GM21528 (cell line): ENCODE measurements around the gene S1PR5.

Experiments
- ATAC-seq: cut with Tn5 transposase; IDR thresholded peaks from one replicate; pipeline ENCODE4 v1.9.1; 2021; ENCODE audit warnings: mild to moderate bottlenecking, moderate library complexity; ENCODE audit not compliant: unreplicated experiment, low FRiP score

S1PR5 gene

DNA sequence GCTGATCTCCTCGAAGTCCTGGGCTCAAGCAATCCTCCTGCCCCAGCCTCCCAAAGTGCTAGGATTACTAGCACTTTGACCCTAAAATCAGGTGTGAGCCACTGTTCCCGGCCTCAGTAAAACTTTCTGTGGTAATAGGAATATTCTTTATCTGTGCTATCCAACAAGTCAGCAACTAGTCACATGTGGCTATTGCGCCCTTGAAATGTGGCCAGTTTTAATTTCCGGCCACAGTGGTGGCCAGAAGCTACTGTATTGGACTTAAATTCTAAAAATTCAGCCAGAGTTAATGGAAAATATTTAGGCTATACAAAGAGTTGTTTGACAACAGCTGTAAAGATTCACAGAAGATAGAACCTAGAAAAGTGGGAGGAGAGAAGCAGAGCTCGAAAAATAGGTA lies 44.1 kb downstream of the S1PR5 start:
- ATAC-seq: no peak

DNA sequence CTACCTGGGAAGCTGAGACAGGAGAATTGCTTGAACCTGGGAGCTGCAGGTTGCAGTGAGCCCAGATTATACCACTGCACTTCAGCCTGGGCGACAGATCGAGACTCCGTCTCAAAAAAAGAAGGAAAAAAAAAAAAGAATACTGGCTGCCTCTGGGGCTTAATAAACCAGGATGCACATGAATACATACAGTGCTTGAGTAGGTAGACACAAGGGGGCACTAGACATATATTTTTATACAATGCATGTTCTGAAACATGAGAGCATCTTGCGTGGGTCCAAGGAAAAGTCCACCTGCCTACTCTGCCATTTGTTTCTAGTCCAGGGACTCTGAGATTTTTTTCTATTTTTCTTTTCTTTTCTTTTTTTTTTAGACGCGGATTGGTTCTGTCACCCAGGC lies 45.3 kb downstream of the S1PR5 start:
- ATAC-seq: no peak

DNA sequence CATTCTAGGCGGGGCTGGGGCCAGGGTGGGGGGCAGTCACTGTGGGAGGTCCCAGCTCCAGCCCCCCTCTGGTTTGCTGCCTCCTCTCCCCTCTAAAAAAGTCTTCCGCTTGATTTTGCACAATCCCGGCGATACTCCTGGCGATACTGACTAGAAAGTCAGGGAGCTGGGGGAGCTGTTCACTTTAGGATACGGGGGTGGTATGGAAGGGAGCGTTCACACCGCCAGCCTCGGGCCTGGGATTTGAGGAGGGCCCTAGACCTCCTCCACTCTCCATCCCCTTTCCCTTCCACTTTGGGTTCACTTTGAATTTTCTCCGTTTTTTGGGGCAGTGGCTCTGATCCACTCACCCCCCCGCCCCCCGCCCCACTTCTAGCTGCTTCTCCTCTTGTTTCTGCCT lies 49.1 kb downstream of the S1PR5 start:
- ATAC-seq: no peak

DNA sequence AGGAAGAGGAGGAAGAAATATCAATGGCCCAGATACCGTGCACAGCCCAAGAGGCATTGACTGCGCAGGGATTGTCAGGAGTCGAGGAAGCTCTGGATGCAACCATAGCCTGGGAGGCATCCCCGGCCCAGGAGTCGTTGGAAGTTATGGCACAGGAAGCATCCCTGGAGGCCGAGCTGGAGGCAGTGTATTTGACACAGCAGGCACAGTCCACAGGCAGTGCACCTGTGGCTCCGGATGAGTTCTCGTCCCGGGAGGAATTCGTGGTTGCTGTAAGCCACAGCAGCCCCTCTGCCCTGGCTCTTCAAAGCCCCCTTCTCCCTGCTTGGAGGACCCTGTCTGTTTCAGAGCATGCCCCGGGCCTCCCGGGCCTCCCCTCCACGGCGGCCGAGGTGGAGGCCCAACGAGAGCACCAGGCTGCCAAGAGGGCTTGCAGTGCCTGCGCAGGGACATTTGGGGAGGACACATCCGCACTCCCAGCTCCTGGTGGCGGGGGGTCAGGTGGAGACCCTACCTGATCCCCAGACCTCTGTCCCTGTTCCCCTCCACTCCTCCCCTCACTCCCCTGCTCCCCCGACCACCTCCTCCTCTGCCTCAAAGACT lies 50.0 kb downstream of the S1PR5 start:
- no peak for ATAC-seq

DNA sequence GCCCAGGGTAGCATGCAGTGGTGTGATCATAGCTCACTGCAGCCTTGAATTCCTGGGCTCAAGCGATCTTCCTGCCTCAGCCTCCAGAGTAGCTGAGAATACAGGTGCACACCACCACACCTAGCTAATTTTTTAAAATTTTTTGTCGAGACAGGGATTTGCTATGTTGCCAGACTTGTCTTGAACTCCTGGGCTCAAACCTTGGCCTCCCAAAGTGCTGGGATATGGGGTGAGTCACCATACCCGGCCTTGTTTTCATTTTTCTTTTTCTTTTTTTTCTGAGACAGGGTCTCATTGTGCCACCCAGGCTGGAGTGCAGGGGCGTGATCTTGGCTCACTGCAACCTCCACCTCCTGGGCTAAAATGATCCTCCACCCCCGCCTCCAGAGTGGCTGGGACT lies 52.8 kb downstream of the S1PR5 start:
- no peak for ATAC-seq
